ENCODE measurements around the gene LGALSL. TPM values are rescaled to one million over a fixed set of nuclear protein-coding genes. Genes with fewer than 3 reads are reported as not detected.

Gene LGALSL
- polyA plus RNA-seq, 2 of the 4 experiments (the other 2 are of a cell fraction), result 11.0 to 14.1 TPM

DNA sequence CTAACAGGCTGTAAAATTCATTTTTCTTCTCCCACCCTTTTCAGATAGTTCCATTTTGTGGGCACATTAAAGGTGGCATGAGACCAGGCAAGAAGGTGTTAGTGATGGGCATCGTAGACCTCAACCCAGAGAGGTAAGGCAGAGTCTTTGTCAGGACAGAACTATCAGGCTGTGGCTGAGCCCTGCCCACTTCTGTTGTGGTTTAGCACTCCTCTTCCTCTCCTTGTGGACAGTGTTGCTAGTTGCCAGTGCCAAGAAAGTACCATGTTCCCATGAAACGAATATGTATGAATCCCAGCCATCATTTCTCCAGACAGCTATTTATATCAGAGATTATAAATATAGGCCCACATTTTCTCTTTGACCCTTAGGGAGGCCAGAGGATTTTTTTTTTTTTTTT, 1.6 kb downstream of the LGALSL start:
- 88% methylated on average over 2 of the region's 2 CpGs for WGBS (ENCODE audit: missing lambda C conversion rate)
- POLR2A ChIA-PET, result interaction anchor here (0.6 kb wide), 1 partner anchor 34 kb away, joined by 4 read pairs; no protein-coding TSS in a partner anchor
- Histone ChIP-seq H3K4me1 (peaks cover 17% of the 10 kb centered on the region), H3K4me3 (no peak overlapping the region; the same call in 2 of the 3 replicates), H3K4me2 (peak overlapping the region; percentile 80), H3K9me3 (no peaks in the 10 kb centered on the region), H3K27ac (no peak overlapping the region)
- CTCF ChIA-PET, result interaction anchor here (1.0 to 3.5 kb wide), 4 partner anchors 33 to 127 kb away, joined by 3 to 15 read pairs (median 4); no protein-coding TSS in a partner anchor
- ATAC-seq (no peak), DNase-seq (ENCODE audit: low read depth in 1 of 2, low spot score in 1 of 2) (peak; percentile 24 to 38), FAIRE-seq (no peak)
- TF ChIP-seq NPAS2 (CRISPR knock-in tag; IDR thresholded peaks at IDR 0.05; ENCODE audit: borderline replicate concordance), result no peak
- TF ChIP-seq NR3C1 (IDR thresholded peaks at IDR 0.05), result no peak
- no peak for TF ChIP-seq EHMT2 (IDR thresholded peaks at IDR 0.05; ENCODE audit: low read depth)
- TF ChIP-seq, protein P1, sequence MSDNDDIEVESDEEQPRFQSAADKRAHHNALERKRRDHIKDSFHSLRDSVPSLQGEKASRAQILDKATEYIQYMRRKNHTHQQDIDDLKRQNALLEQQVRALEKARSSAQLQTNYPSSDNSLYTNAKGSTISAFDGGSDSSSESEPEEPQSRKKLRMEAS (IDR thresholded peaks at IDR 0.05), result no peak
- TF ChIP-seq, protein P2, sequence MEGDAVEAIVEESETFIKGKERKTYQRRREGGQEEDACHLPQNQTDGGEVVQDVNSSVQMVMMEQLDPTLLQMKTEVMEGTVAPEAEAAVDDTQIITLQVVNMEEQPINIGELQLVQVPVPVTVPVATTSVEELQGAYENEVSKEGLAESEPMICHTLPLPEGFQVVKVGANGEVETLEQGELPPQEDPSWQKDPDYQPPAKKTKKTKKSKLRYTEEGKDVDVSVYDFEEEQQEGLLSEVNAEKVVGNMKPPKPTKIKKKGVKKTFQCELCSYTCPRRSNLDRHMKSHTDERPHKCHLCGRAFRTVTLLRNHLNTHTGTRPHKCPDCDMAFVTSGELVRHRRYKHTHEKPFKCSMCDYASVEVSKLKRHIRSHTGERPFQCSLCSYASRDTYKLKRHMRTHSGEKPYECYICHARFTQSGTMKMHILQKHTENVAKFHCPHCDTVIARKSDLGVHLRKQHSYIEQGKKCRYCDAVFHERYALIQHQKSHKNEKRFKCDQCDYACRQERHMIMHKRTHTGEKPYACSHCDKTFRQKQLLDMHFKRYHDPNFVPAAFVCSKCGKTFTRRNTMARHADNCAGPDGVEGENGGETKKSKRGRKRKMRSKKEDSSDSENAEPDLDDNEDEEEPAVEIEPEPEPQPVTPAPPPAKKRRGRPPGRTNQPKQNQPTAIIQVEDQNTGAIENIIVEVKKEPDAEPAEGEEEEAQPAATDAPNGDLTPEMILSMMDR (IDR thresholded peaks at IDR 0.05), result no peak
- no peak for TF ChIP-seq FOSB (CRISPR knock-in tag; IDR thresholded peaks at IDR 0.05)
- TF ChIP-seq TP53 (CRISPR knock-in tag; IDR thresholded peaks at IDR 0.05), result no peak
- no peak for TF ChIP-seq KDM5A (IDR thresholded peaks at IDR 0.05)
- TF ChIP-seq, protein P3, sequence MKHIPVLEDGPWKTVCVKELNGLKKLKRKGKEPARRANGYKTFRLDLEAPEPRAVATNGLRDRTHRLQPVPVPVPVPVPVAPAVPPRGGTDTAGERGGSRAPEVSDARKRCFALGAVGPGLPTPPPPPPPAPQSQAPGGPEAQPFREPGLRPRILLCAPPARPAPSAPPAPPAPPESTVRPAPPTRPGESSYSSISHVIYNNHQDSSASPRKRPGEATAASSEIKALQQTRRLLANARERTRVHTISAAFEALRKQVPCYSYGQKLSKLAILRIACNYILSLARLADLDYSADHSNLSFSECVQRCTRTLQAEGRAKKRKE (CRISPR knock-in tag; IDR thresholded peaks at IDR 0.05; ENCODE audit: low read depth), result no peak
- TF ChIP-seq HEYL (CRISPR knock-in tag; IDR thresholded peaks at IDR 0.05), result no peak
- TF ChIP-seq, protein P4, sequence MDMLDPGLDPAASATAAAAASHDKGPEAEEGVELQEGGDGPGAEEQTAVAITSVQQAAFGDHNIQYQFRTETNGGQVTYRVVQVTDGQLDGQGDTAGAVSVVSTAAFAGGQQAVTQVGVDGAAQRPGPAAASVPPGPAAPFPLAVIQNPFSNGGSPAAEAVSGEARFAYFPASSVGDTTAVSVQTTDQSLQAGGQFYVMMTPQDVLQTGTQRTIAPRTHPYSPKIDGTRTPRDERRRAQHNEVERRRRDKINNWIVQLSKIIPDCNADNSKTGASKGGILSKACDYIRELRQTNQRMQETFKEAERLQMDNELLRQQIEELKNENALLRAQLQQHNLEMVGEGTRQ (IDR thresholded peaks at IDR 0.05), result no peak
- TF ChIP-seq EP300 (IDR thresholded peaks at IDR 0.05), result no peak

DNA sequence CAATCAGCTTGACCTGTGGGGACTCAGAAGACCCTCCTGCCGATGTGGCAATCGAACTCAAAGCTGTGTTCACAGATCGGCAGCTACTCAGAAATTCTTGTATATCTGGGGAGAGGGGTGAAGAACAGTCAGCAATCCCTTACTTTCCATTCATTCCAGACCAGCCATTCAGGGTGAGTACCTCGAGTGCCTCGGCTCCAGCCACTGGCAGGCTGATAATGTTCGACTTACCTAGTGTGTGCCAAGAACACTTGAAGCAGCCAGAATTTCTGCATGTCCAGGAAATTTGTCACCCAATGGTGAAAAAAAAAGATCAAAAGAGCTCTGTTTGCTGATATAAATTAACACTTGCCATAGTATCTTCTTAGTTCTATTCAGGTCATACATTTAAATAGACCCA, 2.3 kb downstream of the LGALSL start:
- WGBS (ENCODE audit: missing lambda C conversion rate), result 97% methylated on average over 6 of the region's 6 CpGs
- CTCF ChIA-PET, result interaction anchor here (0.7 to 3.5 kb wide), 5 partner anchors 15 to 127 kb away, joined by 3 to 15 read pairs (median 4); no protein-coding TSS in a partner anchor
- FAIRE-seq, result no peak

DNA sequence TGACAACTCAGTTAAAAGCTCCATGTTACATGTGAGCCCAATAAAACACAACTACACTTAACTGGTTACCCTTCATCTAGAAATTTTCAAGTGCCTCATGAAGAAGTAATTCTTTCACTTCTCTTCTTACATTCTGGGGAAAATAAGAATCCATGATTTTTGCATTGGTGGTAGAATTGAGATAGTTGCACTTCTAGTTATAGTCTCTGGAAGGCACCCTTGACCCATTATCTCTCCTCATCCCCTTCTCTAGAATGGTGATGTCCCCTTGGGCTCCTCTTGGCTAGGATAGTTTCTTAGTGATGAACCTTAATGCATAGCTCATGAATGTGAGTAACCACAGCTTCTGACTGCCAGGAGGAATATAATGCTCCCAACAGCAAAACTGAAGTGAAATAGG, 3.6 kb downstream of the LGALSL start:
- TF ChIP-seq RAD21 (conservative IDR thresholded peaks at IDR 0.05 in 1 of 2, IDR thresholded peaks at IDR 0.05 in 1 of 2) (peak in 1 of 2 experiments; percentile 35; a peak in 1 of 5 replicates), EHF (CRISPR knock-in tag; IDR thresholded peaks at IDR 0.05) (no peak), TFCP2L1 (CRISPR knock-in tag; IDR thresholded peaks at IDR 0.05) (no peak)
- TF ChIP-seq, protein P2 (IDR thresholded peaks at IDR 0.05), result peak; percentile 8; the same call in 1 of the 3 replicates
- TF ChIP-seq, protein P3 (CRISPR knock-in tag; IDR thresholded peaks at IDR 0.05; ENCODE audit: low read depth), result no peak
- H3K4me1 ChIP-seq, result peaks cover 14% of the 10 kb centered on the region
- no peak for FAIRE-seq
- ATAC-seq, result no peak
- DNase-seq (ENCODE audit: low read depth in 1 of 2, low spot score in 1 of 2), result peak in 1 of 2 experiments; percentile 9
- no peak overlapping the region for H3K27ac ChIP-seq
- ChIA-PET CTCF (interaction anchor here (1.3 to 3.5 kb wide), 5 partner anchors 9 to 126 kb away, joined by 3 to 15 read pairs (median 7); no protein-coding TSS in a partner anchor), POLR2A (no interaction called here)
- H3K4me2 ChIP-seq, result no peak overlapping the region
- H3K4me3 ChIP-seq, result no peak overlapping the region
- no peaks in the 10 kb centered on the region for H3K9me3 ChIP-seq

More for the DNA sequence above, 2.3 kb downstream of the LGALSL start:
- no peak overlapping the region for H3K27ac ChIP-seq
- no peaks in the 10 kb centered on the region for H3K9me3 ChIP-seq
- POLR2A ChIA-PET, result no interaction called here
- ATAC-seq (no peak), DNase-seq (ENCODE audit: low read depth in 1 of 2, low spot score in 1 of 2) (no peak)
- TF ChIP-seq FOXS1 (CRISPR knock-in tag; IDR thresholded peaks at IDR 0.05) (no peak), BHLHE40 (IDR thresholded peaks at IDR 0.05; ENCODE audit: low read depth, low read length) (no peak), RAD21 (conservative IDR thresholded peaks at IDR 0.05 in 1 of 2, IDR thresholded peaks at IDR 0.05 in 1 of 2) (no peak), NR3C1 (IDR thresholded peaks at IDR 0.05) (no peak), EHF (CRISPR knock-in tag; IDR thresholded peaks at IDR 0.05) (no peak), NFE2L2 (conservative IDR thresholded peaks at IDR 0.05; ENCODE audit: low read length) (no peak), NPAS2 (CRISPR knock-in tag; IDR thresholded peaks at IDR 0.05; ENCODE audit: borderline replicate concordance) (no peak), KDM5A (IDR thresholded peaks at IDR 0.05) (no peak), PHF8 (IDR thresholded peaks at IDR 0.05; ENCODE audit: borderline replicate concordance, low read depth) (no peak), EHMT2 (IDR thresholded peaks at IDR 0.05; ENCODE audit: low read depth) (no peak), HDAC2 (IDR thresholded peaks at IDR 0.05) (no peak), SMC3 (IDR thresholded peaks at IDR 0.05) (no peak)
- H3K4me2 ChIP-seq, result no peak overlapping the region
- H3K4me3 ChIP-seq, result no peak overlapping the region
- H3K4me1 ChIP-seq, result peaks cover 17% of the 10 kb centered on the region

All from A549 (cell line).